ENCODE results near the gene C1QTNF12. TPM values are rescaled to one million over a fixed set of nuclear protein-coding genes. Genes with fewer than 3 reads are reported as not detected.

C1QTNF12 gene
- total RNA-seq, 3 donors from 2014 or later, result 2.0 TPM; not detected in 2

GRCh38 chr1:1292851-1293250 lies 46.3 kb upstream of the C1QTNF12 start:
- no peaks in the 10 kb centered on the region for H3K36me3 ChIP-seq

GRCh38 chr1:1292442-1292779 lies 45.9 kb upstream of the C1QTNF12 start:
- H3K36me3 ChIP-seq, result no peaks in the 10 kb centered on the region
- intact Hi-C loops (cut with DNase I; ENCODE audit: low total_unique reads), result loop anchor here (5.0 kb wide), 1 partner anchor 170 kb away; no protein-coding TSS in a partner anchor
- no peak overlapping the region for H3K27ac ChIP-seq
- no peak for TF ChIP-seq CTCF (IDR thresholded peaks at IDR 0.05)
- no peak for TF ChIP-seq POLR2A (IDR thresholded peaks at IDR 0.05)
- TF ChIP-seq POLR2AphosphoS5 (IDR thresholded peaks at IDR 0.05), result no peak
- no peaks in the 10 kb centered on the region for H3K9me3 ChIP-seq
- peaks cover 0 to 5% of the 10 kb centered on the region in 2 donors for H3K27me3 ChIP-seq
- peaks cover 0 to 10% of the 10 kb centered on the region in 2 donors for H3K4me1 ChIP-seq
- no peak for DNase-seq (ENCODE audit: low spot score in 2 of 2)
- no peak overlapping the region for H3K4me3 ChIP-seq

More at GRCh38 chr1:1292851-1293250, 46.3 kb upstream of the C1QTNF12 start:
- Histone ChIP-seq H3K9me3 (no peaks in the 10 kb centered on the region), H3K4me3 (no peak overlapping the region), H3K4me1 (peaks cover 0 to 10% of the 10 kb centered on the region in 2 donors), H3K27ac (no peak overlapping the region), H3K27me3 (peaks cover 0 to under 1% of the 10 kb centered on the region in 2 donors)
- no peak for DNase-seq (ENCODE audit: low spot score in 2 of 2)
- TF ChIP-seq POLR2AphosphoS5 (IDR thresholded peaks at IDR 0.05), result no peak
- no peak for TF ChIP-seq CTCF (IDR thresholded peaks at IDR 0.05)
- no peak for TF ChIP-seq POLR2A (IDR thresholded peaks at IDR 0.05)
- intact Hi-C loops (cut with DNase I; ENCODE audit: low total_unique reads), result loop anchor here (5.0 kb wide), 1 partner anchor 171 kb away; no protein-coding TSS in a partner anchor

GRCh38 chr1:1291548-1292441 lies 45.3 kb upstream of the C1QTNF12 start:
- no peaks in the 10 kb centered on the region for H3K36me3 ChIP-seq
- H3K9me3 ChIP-seq, result no peaks in the 10 kb centered on the region
- peaks cover 0 to 10% of the 10 kb centered on the region in 2 donors for H3K4me1 ChIP-seq
- peaks cover 0 to 11% of the 10 kb centered on the region in 2 donors for H3K27me3 ChIP-seq
- H3K27ac ChIP-seq, result no peak overlapping the region
- intact Hi-C loops (cut with DNase I; ENCODE audit: low total_unique reads), result loop anchor here (5.0 kb wide), 1 partner anchor 169 kb away; no protein-coding TSS in a partner anchor
- H3K4me3 ChIP-seq, result no peak overlapping the region
- DNase-seq (ENCODE audit: low spot score in 2 of 2), result peak; percentile 77 to 80
- TF ChIP-seq POLR2AphosphoS5 (IDR thresholded peaks at IDR 0.05) (no peak), CTCF (IDR thresholded peaks at IDR 0.05) (peak; percentile 62 to 87 (median 86)), POLR2A (IDR thresholded peaks at IDR 0.05) (no peak)

GRCh38 chr1:1291023-1291528 lies 44.6 kb upstream of the C1QTNF12 start:
- no peaks in the 10 kb centered on the region for H3K36me3 ChIP-seq
- no peaks in the 10 kb centered on the region for H3K9me3 ChIP-seq
- peaks cover 0 to 18% of the 10 kb centered on the region in 2 donors for H3K27me3 ChIP-seq
- H3K4me3 ChIP-seq, result no peak overlapping the region
- no peak for DNase-seq (ENCODE audit: low spot score in 2 of 2)
- H3K27ac ChIP-seq, result no peak overlapping the region
- TF ChIP-seq POLR2AphosphoS5 (IDR thresholded peaks at IDR 0.05), result no peak
- TF ChIP-seq POLR2A (IDR thresholded peaks at IDR 0.05), result no peak
- no peak for TF ChIP-seq CTCF (IDR thresholded peaks at IDR 0.05)
- intact Hi-C loops (cut with DNase I; ENCODE audit: low total_unique reads), result loop anchor here (5.0 kb wide), 1 partner anchor 169 kb away; no protein-coding TSS in a partner anchor
- H3K4me1 ChIP-seq, result peaks cover 0 to 10% of the 10 kb centered on the region in 2 donors

Data from breast epithelium (tissue), 4 donors.